ENCODE results near the gene KRR1. TPM values are rescaled to one million over a fixed set of nuclear protein-coding genes. Genes with fewer than 3 reads are reported as not detected.

KRR1 gene
- total RNA-seq, 2 experiments from 2014 or later: 144 to 148 TPM

GRCh38 chr12:75489613-75490210, 21.7 kb downstream of the KRR1 start:
- ATAC-seq (ENCODE audit: poor library complexity): peak; percentile 49
- Mint-ChIP-seq H3K4me1 (ENCODE audit: low read depth) (peaks cover 48% of the 10 kb centered on the region), H3K27me3 (no peaks in the 10 kb centered on the region), H3K4me3 (peak overlapping the region; percentile 2), H3K36me3 (ENCODE audit: low read depth) (peaks cover 67% of the 10 kb centered on the region), H3K9me3 (no peaks in the 10 kb centered on the region), H3K27ac (peak overlapping the region; percentile 61)
- peak overlapping the region in 1 of 2 donors; percentile 20 for H3K27ac ChIP-seq (ENCODE audit: low read depth in 1 of 2, low read length in 2 of 2)
- H3K9me3 ChIP-seq (ENCODE audit: control insufficient read depth in 1 of 2, insufficient read depth in 1 of 2, low read length in 2 of 2): no peaks in the 10 kb centered on the region
- DNase-seq: peak in 3 of 14 experiments; percentile 32 to 46 (median 34)
- no peak overlapping the region for H3K4me3 ChIP-seq (ENCODE audit: low read length)
- POLR2A ChIA-PET: no interaction called here
- CTCF ChIA-PET: no interaction called here
- H3K4me1 ChIP-seq (ENCODE audit: insufficient read depth, low read length): peaks cover 19% of the 10 kb centered on the region
- intact Hi-C loops (cut with DNase I, micrococcal nuclease): loop anchor here in 1 of 2 experiments (5.0 kb wide), 2 partner anchors 52 to 157 kb away; partner anchors contain the start of genes CAPS2 and GLIPR1L1
- no peak for TF ChIP-seq CTCF (IDR thresholded peaks at IDR 0.05)
- H3K27me3 ChIP-seq (ENCODE audit: control insufficient read depth in 1 of 2, insufficient read depth in 2 of 2, low read length in 2 of 2): no peaks in the 10 kb centered on the region
- peaks cover 76% of the 10 kb centered on the region for H3K36me3 ChIP-seq (ENCODE audit: insufficient read depth, low read length)

- ChIA-PET POLR2A (interaction anchor here (0.6 kb wide), 1 partner anchor 19 kb away, joined by 3 read pairs; no protein-coding TSS in a partner anchor), CTCF (interaction anchor here (1.1 kb wide), 1 partner anchor 52 kb away, joined by 4 read pairs; no protein-coding TSS in a partner anchor)
- H3K4me3 Mint-ChIP-seq: no peak overlapping the region
- peaks cover 53% of the 10 kb centered on the region for H3K4me1 Mint-ChIP-seq (ENCODE audit: low read depth)
- Histone ChIP-seq H3K4me1 (ENCODE audit: insufficient read depth, low read length) (peaks cover 23% of the 10 kb centered on the region), H3K4me3 (ENCODE audit: low read length) (no peak overlapping the region), H3K36me3 (ENCODE audit: insufficient read depth, low read length) (peaks cover 74% of the 10 kb centered on the region), H3K27me3 (ENCODE audit: control insufficient read depth in 1 of 2, insufficient read depth in 2 of 2, low read length in 2 of 2) (no peaks in the 10 kb centered on the region), H3K27ac (ENCODE audit: low read depth in 1 of 2, low read length in 2 of 2) (no peak overlapping the region), H3K9me3 (ENCODE audit: control insufficient read depth in 1 of 2, insufficient read depth in 1 of 2, low read length in 2 of 2) (no peaks in the 10 kb centered on the region)
- DNase-seq: no peak
- intact Hi-C loops (cut with DNase I, micrococcal nuclease): loop anchor here in 1 of 2 experiments (5.0 kb wide), 2 partner anchors 52 to 157 kb away; partner anchors contain the start of genes CAPS2 and GLIPR1L1
- no peaks in the 10 kb centered on the region for H3K9me3 Mint-ChIP-seq
- H3K36me3 Mint-ChIP-seq (ENCODE audit: low read depth): peaks cover 66% of the 10 kb centered on the region
- H3K27ac Mint-ChIP-seq: peak overlapping the region; percentile 61
- ATAC-seq (ENCODE audit: poor library complexity): no peak
- no peaks in the 10 kb centered on the region for H3K27me3 Mint-ChIP-seq
- no peak for TF ChIP-seq CTCF (IDR thresholded peaks at IDR 0.05)
Observed at GRCh38 chr12:75489187-75489586, 22.2 kb downstream of the KRR1 start.

GRCh38 chr12:75488553-75488952, 22.9 kb downstream of the KRR1 start:
- peak; percentile 30 for TF ChIP-seq CTCF (IDR thresholded peaks at IDR 0.05)
- ChIA-PET POLR2A (interaction anchor here (0.6 kb wide), 1 partner anchor 19 kb away, joined by 3 read pairs; no protein-coding TSS in a partner anchor), CTCF (interaction anchor here (1.1 kb wide), 1 partner anchor 51 kb away, joined by 4 read pairs; no protein-coding TSS in a partner anchor)
- no peak overlapping the region for H3K4me3 Mint-ChIP-seq
- Histone ChIP-seq H3K27ac (ENCODE audit: low read depth in 1 of 2, low read length in 2 of 2) (no peak overlapping the region), H3K9me3 (ENCODE audit: control insufficient read depth in 1 of 2, insufficient read depth in 1 of 2, low read length in 2 of 2) (no peaks in the 10 kb centered on the region), H3K27me3 (ENCODE audit: control insufficient read depth in 1 of 2, insufficient read depth in 2 of 2, low read length in 2 of 2) (no peaks in the 10 kb centered on the region), H3K4me1 (ENCODE audit: insufficient read depth, low read length) (peaks cover 29% of the 10 kb centered on the region), H3K4me3 (ENCODE audit: low read length) (no peak overlapping the region), H3K36me3 (ENCODE audit: insufficient read depth, low read length) (peaks cover 74% of the 10 kb centered on the region)
- ATAC-seq (ENCODE audit: poor library complexity) (no peak), DNase-seq (peak in 4 of 14 experiments; percentile 26 to 61 (median 46))
- no peak overlapping the region for H3K27ac Mint-ChIP-seq
- intact Hi-C loops (cut with DNase I, micrococcal nuclease): loop anchor here in 1 of 2 experiments (5.0 kb wide), 2 partner anchors 51 to 156 kb away; partner anchors contain the start of genes CAPS2 and GLIPR1L1
- peaks cover 55% of the 10 kb centered on the region for H3K4me1 Mint-ChIP-seq (ENCODE audit: low read depth)
- H3K36me3 Mint-ChIP-seq (ENCODE audit: low read depth): peaks cover 66% of the 10 kb centered on the region
- H3K9me3 Mint-ChIP-seq: no peaks in the 10 kb centered on the region
- no peaks in the 10 kb centered on the region for H3K27me3 Mint-ChIP-seq
